Ishikawa (cell line): Measurements from ENCODE around the gene DCAKD.

Experiments
- EGR1 ChIP-seq: IDR thresholded peaks from 2 replicates; pipeline ENCODE4 v1.6.1; 2012
- TAF1 ChIP-seq: IDR thresholded peaks from 2 replicates; pipeline ENCODE4 v1.6.1; 2012; ENCODE audit warnings: low read depth, mild to moderate bottlenecking
- TF ChIP-seq, protein P1 (sequence below): IDR thresholded peaks from 2 replicates; pipeline ENCODE4 v1.6.1; 2012
- TF ChIP-seq, protein P2 (sequence below): IDR thresholded peaks from 2 replicates; pipeline ENCODE4 v1.6.1; 2012

GRCh38 chr17:45029758-45030423 lies 21.5 kb downstream of the DCAKD start:
- TF ChIP-seq EGR1 = no peak
- no peak for TF ChIP-seq TAF1
- TF ChIP-seq, protein P1, sequence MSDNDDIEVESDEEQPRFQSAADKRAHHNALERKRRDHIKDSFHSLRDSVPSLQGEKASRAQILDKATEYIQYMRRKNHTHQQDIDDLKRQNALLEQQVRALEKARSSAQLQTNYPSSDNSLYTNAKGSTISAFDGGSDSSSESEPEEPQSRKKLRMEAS = no peak
- TF ChIP-seq, protein P2, sequence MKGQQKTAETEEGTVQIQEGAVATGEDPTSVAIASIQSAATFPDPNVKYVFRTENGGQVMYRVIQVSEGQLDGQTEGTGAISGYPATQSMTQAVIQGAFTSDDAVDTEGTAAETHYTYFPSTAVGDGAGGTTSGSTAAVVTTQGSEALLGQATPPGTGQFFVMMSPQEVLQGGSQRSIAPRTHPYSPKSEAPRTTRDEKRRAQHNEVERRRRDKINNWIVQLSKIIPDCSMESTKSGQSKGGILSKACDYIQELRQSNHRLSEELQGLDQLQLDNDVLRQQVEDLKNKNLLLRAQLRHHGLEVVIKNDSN = no peak
